ENCODE results near the gene XRRA1. TPM values are rescaled to one million over a fixed set of nuclear protein-coding genes. Genes with fewer than 3 reads are reported as not detected.
A peak's percentile ranks its signal among the peaks of the same experiment; 100 is the strongest.
"Not testable (repeated sequence)": the region's sequence is repeated elsewhere in the genome, so short reads cannot be mapped to it uniquely, and the experiment has no call there.

The XRRA1 gene
- 2.9 and 9.7 TPM in 2 replicates for total RNA-seq (2014; rRNA removed; shearing (Covaris generic))

DNA sequence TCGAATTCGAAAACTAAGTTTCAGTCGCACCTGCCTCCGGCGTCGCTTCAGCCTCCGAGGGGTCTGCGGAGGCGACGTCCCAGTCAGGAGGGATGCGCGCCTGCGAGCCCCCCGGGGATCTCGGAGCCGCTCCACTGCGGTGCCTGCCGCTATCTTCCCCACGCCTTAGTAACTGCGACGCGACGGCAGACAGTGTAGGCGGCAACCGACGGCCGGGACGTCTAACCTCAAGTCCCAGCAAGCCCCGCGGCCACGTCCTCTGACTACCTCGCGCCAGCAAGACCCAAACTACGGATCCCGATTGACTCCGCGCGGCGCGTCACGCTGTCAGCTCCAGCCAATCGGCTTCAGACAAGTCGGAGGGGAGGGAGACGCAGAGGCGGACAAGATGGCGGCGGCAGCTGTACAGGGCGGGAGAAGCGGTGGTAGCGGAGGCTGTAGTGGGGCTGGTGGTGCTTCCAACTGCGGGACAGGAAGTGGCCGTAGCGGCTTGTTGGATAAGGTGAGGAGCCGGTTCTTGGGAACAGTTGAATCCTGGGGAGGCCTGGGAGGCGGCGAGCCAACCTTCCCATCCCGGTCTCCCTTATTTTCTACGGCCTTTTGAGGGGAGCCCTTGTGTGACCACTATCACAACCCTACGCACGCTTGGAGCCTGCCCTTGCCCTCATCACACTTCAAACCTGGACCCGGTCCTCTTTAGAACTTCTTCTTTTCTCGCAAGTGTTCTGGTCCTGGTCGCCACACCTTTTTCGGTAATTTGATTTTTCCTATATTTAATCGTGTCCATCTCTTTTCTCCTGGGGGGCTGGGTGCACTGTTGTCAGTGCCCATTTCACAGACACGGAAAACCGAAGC is at the start of gene XRRA1, which contains the start of gene SPCS2:
TSS of gene XRRA1 (minus strand) at position 194 of the 855 bp plus-strand sequence. CDS start 8,213 bp downstream, outside the sequence.
TSS of gene SPCS2 (plus strand) at position 369 of the 855 bp plus-strand sequence. CDS start at position 389, 20 bp downstream.
- peak; percentile 98 for DNase-seq (ENCODE audit: low spot score)
- in situ Hi-C loops (cut with HindIII; ENCODE audit: low sequenced_read_pairs) = no loop called here

- in situ Hi-C loops (cut with HindIII; ENCODE audit: low sequenced_read_pairs) = no loop called here
- DNase-seq (ENCODE audit: low spot score) = no peak
Measured at GRCh38 chr11:74992852-74993251, 44.0 kb upstream of the XRRA1 start.

DNA sequence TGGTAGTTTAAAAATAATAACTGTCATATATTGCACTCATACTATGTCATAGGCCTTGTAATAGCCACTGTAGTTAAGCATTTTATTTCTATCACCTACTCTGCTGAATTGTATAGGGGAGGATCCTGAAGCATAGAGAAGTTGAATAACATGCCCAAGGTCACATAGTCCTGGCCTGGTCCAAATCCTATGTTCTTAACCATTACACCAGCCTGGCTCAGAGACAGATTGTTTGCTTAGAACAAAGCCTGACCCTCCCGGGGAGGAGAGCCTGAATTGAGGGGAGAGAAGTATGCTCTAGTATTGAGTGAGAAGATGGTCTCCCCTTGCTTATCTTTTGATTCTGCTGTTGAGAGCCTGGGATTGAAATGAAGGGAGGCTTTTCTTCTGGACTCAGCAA is 42.0 kb upstream of the XRRA1 start:
- no peak for DNase-seq (ENCODE audit: low spot score)
- in situ Hi-C loops (cut with HindIII; ENCODE audit: low sequenced_read_pairs) = no loop called here

DNA sequence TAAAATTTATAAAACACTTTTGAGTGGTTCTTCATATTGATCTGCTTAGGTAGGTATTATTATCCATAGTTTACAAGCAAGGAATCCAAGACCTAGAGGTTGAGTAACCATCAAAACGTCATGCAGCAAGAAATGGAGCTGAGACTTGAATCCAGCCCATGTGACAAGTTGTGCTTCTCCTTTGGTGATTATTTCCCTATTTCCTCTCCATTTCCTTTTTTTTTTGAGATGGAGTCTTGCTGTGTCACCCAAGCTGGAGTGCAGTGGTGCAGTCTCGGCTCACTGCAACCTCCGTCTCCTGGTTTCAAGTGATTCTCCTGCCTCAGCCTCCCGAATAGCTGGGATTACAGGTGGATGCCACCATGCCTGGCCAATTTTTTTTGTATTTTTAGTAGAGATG is 41.3 kb upstream of the XRRA1 start:
- in situ Hi-C loops (cut with HindIII; ENCODE audit: low sequenced_read_pairs) = not testable (repeated sequence)

DNA sequence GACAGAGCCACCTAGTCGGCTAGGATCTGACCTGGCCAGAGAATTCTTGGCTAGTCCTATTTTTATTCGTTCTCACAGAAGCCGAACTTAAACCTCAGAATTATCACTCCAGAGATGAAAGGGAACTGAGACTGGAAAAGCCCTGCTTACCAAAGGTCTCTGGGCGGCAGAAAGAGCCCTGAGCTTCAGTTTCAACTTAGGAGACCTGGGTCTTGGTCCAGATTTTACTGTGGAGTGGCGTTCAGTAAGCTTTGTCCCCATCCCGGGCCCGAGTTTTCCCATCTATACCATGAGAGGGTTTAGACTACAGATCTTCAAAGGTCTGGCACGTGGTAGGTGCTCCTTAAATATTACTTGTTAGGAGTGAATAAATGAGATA is 40.4 kb upstream of the XRRA1 start:
- DNase-seq (ENCODE audit: low spot score) = no peak
- in situ Hi-C loops (cut with HindIII; ENCODE audit: low sequenced_read_pairs) = no loop called here

More for the DNA sequence above, 41.3 kb upstream of the XRRA1 start:
- DNase-seq (ENCODE audit: low spot score) = not testable (repeated sequence)

GRCh38 chr11:74988541-74989259 is 39.8 kb upstream of the XRRA1 start, which contains the start of gene NEU3:
TSS of gene NEU3 (plus strand) at chr11:74988933. CDS start at chr11:74989061, 128 bp downstream.
- in situ Hi-C loops (cut with HindIII; ENCODE audit: low sequenced_read_pairs) = no loop called here
- DNase-seq (ENCODE audit: low spot score) = peak; percentile 86

DNA sequence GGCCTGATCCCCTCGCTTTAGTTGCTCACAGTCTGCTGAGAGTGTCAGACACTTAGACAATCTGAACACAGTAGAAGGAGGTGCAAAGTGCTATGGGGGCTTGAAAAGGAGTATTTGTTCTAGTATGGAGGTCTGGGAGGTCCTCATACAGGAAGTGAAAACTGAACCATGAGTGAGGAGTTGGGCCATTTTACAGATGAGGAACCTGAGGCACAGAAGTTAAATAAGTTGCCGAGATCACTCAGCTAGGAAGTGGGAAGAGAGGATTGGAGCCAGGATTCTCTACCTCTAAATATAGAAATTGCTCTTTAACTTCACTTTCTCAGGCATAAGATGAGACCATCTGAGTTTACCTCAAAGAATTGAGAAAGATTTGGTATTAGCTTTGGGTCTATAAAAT is 35.8 kb upstream of the XRRA1 start:
- DNase-seq (ENCODE audit: low spot score) = no peak
- in situ Hi-C loops (cut with HindIII; ENCODE audit: low sequenced_read_pairs) = no loop called here

DNA sequence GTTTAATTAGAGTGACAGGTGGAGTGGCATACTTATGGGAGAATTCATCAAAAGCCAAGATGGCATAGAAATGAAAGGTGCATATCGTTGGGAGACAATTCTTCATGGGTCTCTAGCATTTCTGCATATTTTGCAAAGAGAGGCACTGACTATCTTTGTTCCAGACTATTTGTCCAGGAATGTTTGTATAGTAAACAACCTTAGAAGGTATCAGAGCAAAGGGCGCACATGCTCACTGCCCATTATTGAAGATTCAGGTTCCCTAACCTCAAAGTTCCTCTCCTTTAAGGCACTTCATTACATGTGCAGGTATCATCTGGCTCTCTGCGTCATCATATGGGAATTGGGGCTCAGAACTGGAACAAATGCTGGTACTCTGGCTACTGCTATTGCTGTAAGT is 35.2 kb upstream of the XRRA1 start:
- in situ Hi-C loops (cut with HindIII; ENCODE audit: low sequenced_read_pairs) = no loop called here
- DNase-seq (ENCODE audit: low spot score) = no peak

GRCh38 chr11:74981888-74982287 is 33.0 kb upstream of the XRRA1 start:
- in situ Hi-C loops (cut with HindIII; ENCODE audit: low sequenced_read_pairs) = no loop called here

DNA sequence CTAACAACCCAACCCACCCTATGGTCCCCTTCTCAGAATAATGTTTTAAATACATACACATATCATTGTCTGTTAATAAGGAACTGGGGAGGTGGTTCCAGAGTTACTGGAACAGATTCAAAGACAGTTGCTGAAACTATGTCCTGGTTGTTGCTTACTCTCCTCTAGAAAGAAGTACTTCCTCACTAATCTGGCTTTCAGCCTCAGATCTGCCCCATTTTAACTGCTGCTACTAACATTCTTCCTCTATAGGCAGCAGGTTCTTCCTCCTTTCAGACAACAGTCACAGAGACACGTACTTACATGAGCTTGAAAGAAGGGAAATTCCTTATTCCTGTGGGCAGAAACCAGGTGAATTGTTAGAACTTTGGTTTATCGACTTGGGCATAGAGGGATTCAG is 31.7 kb upstream of the XRRA1 start:
- in situ Hi-C loops (cut with HindIII; ENCODE audit: low sequenced_read_pairs) = no loop called here
- no peak for DNase-seq (ENCODE audit: low spot score)

More at GRCh38 chr11:74981888-74982287, 33.0 kb upstream of the XRRA1 start:
- DNase-seq (ENCODE audit: low spot score) = no peak

- DNase-seq (ENCODE audit: low spot score) = no peak
- in situ Hi-C loops (cut with HindIII; ENCODE audit: low sequenced_read_pairs) = no loop called here
Measured at GRCh38 chr11:74978041-74978440, 29.1 kb upstream of the XRRA1 start.

DNA sequence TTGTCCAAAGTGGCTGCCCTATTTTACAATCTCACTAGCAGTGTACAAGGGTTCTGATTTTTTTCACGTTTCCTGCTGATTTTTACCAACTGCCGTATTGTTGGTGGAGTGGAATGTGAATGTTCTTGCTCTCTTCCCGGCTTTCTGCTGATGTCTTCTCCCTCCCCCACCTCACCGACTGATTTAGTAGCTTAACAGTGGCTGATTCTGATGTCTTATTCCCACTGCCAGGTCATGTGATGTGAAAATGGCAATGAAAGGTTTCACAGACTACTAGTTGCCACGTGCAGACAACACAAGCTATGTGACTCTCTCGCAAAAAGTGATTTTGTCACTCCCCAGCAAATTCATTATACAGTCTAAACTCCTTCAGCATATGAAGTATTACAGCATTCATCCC is 22.5 kb upstream of the XRRA1 start:
- in situ Hi-C loops (cut with HindIII; ENCODE audit: low sequenced_read_pairs) = no loop called here
- DNase-seq (ENCODE audit: low spot score) = no peak

- DNase-seq (ENCODE audit: low spot score) = no peak
- in situ Hi-C loops (cut with HindIII; ENCODE audit: low sequenced_read_pairs) = no loop called here
Measured at GRCh38 chr11:74970852-74971395, 22.0 kb upstream of the XRRA1 start.

- in situ Hi-C loops (cut with HindIII; ENCODE audit: low sequenced_read_pairs) = no loop called here
- no peak for DNase-seq (ENCODE audit: low spot score)
Measured at GRCh38 chr11:74966651-74967050, 17.8 kb upstream of the XRRA1 start.

- DNase-seq (ENCODE audit: low spot score); in situ Hi-C loops (cut with HindIII; ENCODE audit: low sequenced_read_pairs): not testable (repeated sequence)
Measured at GRCh38 chr11:74960128-74960527, 11.2 kb upstream of the XRRA1 start.

DNA sequence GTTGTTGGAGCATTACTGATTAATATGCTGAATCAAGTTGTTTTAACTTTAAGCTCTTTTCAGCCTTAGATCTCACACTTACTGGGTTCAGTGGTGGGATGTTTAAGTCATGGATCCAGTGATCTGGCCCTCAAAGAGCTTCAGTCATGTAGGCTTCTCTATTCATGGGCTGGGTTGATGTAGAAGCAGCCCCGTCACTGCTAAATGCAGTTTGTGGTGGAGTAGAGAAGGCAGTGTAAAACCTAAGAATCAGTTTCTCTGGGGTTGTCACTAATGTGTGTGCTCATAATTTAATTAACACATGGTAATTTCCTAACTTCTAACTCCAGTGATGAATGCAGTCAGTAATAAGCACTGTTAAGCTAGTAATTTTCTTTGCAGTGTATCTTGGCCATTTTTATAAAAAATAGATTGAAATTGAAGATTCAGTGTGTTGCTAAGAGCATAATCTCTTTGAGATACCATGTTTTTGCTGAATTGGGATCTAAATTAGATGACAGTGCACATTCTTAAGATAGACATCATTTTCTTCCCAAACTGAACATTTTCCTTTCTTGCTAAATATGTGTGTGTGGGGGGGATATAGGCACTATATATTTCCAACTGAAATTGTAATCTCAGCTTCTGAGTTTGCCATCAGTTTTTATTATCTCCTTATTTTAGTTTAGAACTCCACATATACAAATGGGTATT is 9.2 kb upstream of the XRRA1 start:
- in situ Hi-C loops (cut with HindIII; ENCODE audit: low sequenced_read_pairs) = no loop called here
- no peak for DNase-seq (ENCODE audit: low spot score)

- in situ Hi-C loops (cut with HindIII; ENCODE audit: low sequenced_read_pairs) = no loop called here
- no peak for DNase-seq (ENCODE audit: low spot score)
Measured at GRCh38 chr11:74956397-74957015, 7.6 kb upstream of the XRRA1 start.

GRCh38 chr11:74954199-74954598 is 5.3 kb upstream of the XRRA1 start:
- DNase-seq (ENCODE audit: low spot score) = no peak
- in situ Hi-C loops (cut with HindIII; ENCODE audit: low sequenced_read_pairs) = no loop called here

- no peak for DNase-seq (ENCODE audit: low spot score)
- in situ Hi-C loops (cut with HindIII; ENCODE audit: low sequenced_read_pairs) = no loop called here
Measured at GRCh38 chr11:74953451-74953850, 4.6 kb upstream of the XRRA1 start.
